MM.1S (cell line): ENCODE data around the gene ZNF507.

ENCODE experiments used
- DNase-seq: peaks from one replicate; pipeline ENCODE4 v3.0.0-alpha.2; 2015
- H2AFZ ChIP-seq: fragments of 300-600 bp; sonication (generic); 2 replicates; pipeline ENCODE4 v1.6.0; 2016; ENCODE audit warnings: antibody characterized with exemption, low read length
- H3F3A ChIP-seq: fragments of 300-600 bp; sonication (generic); 2 replicates; pipeline ENCODE4 v1.6.1; 2016; ENCODE audit warnings: mild to moderate bottlenecking, antibody characterized with exemption, low read length, moderate library complexity, mixed read lengths; ENCODE audit not compliant: insufficient read depth
- H3K27ac ChIP-seq: fragments of 300-600 bp; sonication (generic); 2 replicates; pipeline ENCODE4 v1.5.1; 2016; ENCODE audit warnings: mild to moderate bottlenecking, low read length
- H3K27me3 ChIP-seq: fragments of 300-600 bp; sonication (generic); replicated peaks from 2 replicates; pipeline ENCODE4 v1.6.0; 2016; ENCODE audit warnings: low read length; ENCODE audit not compliant: insufficient read depth
- H3K36me3 ChIP-seq: fragments of 300-600 bp; sonication (generic); replicated peaks from 2 replicates; pipeline ENCODE4 v1.6.1; 2016; ENCODE audit warnings: mild to moderate bottlenecking, low read length, mixed read lengths; ENCODE audit not compliant: insufficient read depth
- H3K4me1 ChIP-seq: fragments of 300-600 bp; sonication (generic); 2 replicates; pipeline ENCODE4 v1.6.1; 2016; ENCODE audit warnings: low read length, mixed read lengths
- H3K4me2 ChIP-seq: fragments of 300-600 bp; sonication (generic); 2 replicates; pipeline ENCODE4 v1.6.0; 2016; ENCODE audit warnings: low read depth, low read length
- H3K4me3 ChIP-seq: fragments of 300-600 bp; sonication (generic); 2 replicates; pipeline ENCODE4 v1.5.1; 2016; ENCODE audit warnings: low read length, mixed read lengths
- H3K79me2 ChIP-seq: fragments of 300-600 bp; sonication (generic); 2 replicates; pipeline ENCODE4 v1.6.1; 2016; ENCODE audit warnings: mixed run types, low read length, mixed read lengths
- H3K9ac ChIP-seq: fragments of 300-600 bp; sonication (generic); 2 replicates; pipeline ENCODE4 v1.6.1; 2016; ENCODE audit warnings: low read length, mixed read lengths
- H3K9me2 ChIP-seq: fragments of 300-600 bp; sonication (generic); replicated peaks from 2 replicates; pipeline ENCODE4 v1.6.1; 2016; ENCODE audit warnings: mild to moderate bottlenecking, low read length, mixed read lengths; ENCODE audit not compliant: insufficient read depth
- H3K9me3 ChIP-seq: fragments of 300-600 bp; sonication (generic); replicated peaks from 2 replicates; pipeline ENCODE4 v1.6.1; 2016; ENCODE audit warnings: mild to moderate bottlenecking, low read length, mixed read lengths; ENCODE audit not compliant: insufficient read depth
- H4K20me1 ChIP-seq: fragments of 300-600 bp; sonication (generic); 2 replicates; pipeline ENCODE4 v1.6.1; 2016; ENCODE audit warnings: mild to moderate bottlenecking, low read length, moderate library complexity, mixed read lengths; ENCODE audit not compliant: insufficient read depth
- EZH2 ChIP-seq: fragments of 300-600 bp; sonication (generic); optimal IDR thresholded peaks from 2 replicates; pipeline ENCODE3; 2017; ENCODE audit warnings: low read depth, mild to moderate bottlenecking, antibody characterized with exemption, low read length, mixed read lengths
- EZH2phosphoT487 ChIP-seq: fragments of 300-600 bp; sonication (generic); IDR thresholded peaks from 2 replicates; pipeline ENCODE4 v1.6.1; 2018; ENCODE audit warnings: antibody characterized with exemption, low read length
- TF ChIP-seq, protein P1 (sequence below): fragments of 300-600 bp; sonication (generic); IDR thresholded peaks from 2 replicates; pipeline ENCODE4 v1.5.1; 2016; ENCODE audit warnings: antibody characterized with exemption, low read length, mixed read lengths

ZNF507 gene

DNA sequence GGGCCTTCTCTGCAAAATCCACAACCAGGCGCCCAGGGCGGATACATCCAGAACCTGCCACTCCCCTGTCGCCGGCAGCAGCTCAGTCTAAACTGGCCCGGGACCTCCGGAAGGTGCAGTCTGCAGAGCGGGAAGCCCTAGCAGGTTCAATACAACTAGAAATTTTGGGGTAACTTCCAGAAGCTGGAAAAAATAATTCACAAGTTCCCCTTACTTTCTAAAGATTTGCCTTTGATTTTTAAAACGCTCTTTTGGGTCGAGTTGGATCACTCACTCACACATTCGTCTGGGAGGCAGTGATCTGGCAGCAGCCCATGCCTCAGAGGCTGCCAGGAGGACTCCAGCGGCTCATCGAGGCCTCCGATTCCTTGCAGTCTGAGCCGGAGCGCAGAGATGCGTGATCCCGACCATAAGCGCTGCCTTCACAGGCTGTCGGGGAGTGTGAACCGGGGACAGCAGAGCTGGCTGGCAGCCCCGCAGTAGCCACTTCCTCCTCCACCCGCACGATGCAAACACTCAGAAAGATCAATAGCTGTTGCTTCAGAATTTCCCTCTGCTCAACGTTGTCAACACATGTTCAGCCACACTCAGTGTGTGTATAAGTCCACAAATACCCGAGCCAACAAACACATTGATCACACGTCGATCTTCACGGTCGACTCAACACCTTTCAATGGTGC lies 35.6 kb upstream of the ZNF507 start:
- no peaks in the 10 kb centered on the region for H3K36me3 ChIP-seq
- no peaks in the 10 kb centered on the region for H3K4me1 ChIP-seq
- H3K27ac ChIP-seq: no peak overlapping the region
- H3K9me3 ChIP-seq: no peaks in the 10 kb centered on the region
- DNase-seq: no peak
- no peak overlapping the region for H3K4me2 ChIP-seq
- H3K79me2 ChIP-seq: no peaks in the 10 kb centered on the region
- H2AFZ ChIP-seq: no peak overlapping the region
- no peaks in the 10 kb centered on the region for H3K9me2 ChIP-seq
- H4K20me1 ChIP-seq: no peaks in the 10 kb centered on the region
- H3K27me3 ChIP-seq: peaks cover 74% of the 10 kb centered on the region
- TF ChIP-seq, protein P1, sequence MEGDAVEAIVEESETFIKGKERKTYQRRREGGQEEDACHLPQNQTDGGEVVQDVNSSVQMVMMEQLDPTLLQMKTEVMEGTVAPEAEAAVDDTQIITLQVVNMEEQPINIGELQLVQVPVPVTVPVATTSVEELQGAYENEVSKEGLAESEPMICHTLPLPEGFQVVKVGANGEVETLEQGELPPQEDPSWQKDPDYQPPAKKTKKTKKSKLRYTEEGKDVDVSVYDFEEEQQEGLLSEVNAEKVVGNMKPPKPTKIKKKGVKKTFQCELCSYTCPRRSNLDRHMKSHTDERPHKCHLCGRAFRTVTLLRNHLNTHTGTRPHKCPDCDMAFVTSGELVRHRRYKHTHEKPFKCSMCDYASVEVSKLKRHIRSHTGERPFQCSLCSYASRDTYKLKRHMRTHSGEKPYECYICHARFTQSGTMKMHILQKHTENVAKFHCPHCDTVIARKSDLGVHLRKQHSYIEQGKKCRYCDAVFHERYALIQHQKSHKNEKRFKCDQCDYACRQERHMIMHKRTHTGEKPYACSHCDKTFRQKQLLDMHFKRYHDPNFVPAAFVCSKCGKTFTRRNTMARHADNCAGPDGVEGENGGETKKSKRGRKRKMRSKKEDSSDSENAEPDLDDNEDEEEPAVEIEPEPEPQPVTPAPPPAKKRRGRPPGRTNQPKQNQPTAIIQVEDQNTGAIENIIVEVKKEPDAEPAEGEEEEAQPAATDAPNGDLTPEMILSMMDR: no peak
- TF ChIP-seq EZH2phosphoT487 (no peak), EZH2 (no peak)
- no peak overlapping the region for H3K9ac ChIP-seq
- no peaks in the 10 kb centered on the region for H3F3A ChIP-seq
- no peak overlapping the region for H3K4me3 ChIP-seq

DNA sequence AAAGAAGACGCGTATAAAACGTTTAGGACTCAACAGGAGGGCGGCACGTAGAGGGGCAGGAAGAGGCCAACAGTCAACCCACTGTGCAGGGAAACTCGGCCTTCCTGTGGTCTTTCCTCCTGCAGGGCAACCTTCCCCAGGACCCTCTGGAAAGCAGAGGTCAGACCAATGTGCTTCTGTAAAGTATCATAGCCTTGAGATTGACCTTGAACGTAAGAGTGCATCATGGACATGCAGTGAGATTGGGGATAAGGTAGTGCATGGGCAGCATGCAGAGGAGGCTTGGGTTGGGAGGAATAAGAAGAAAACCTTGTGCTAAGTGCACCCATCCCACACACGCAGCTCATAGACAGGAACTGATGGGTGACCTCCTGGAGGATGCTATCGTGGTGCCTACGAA lies 34.0 kb upstream of the ZNF507 start:
- H3K9me3 ChIP-seq: no peaks in the 10 kb centered on the region
- no peak overlapping the region for H2AFZ ChIP-seq
- TF ChIP-seq EZH2 (no peak), EZH2phosphoT487 (no peak)
- TF ChIP-seq, protein P1: no peak

DNA sequence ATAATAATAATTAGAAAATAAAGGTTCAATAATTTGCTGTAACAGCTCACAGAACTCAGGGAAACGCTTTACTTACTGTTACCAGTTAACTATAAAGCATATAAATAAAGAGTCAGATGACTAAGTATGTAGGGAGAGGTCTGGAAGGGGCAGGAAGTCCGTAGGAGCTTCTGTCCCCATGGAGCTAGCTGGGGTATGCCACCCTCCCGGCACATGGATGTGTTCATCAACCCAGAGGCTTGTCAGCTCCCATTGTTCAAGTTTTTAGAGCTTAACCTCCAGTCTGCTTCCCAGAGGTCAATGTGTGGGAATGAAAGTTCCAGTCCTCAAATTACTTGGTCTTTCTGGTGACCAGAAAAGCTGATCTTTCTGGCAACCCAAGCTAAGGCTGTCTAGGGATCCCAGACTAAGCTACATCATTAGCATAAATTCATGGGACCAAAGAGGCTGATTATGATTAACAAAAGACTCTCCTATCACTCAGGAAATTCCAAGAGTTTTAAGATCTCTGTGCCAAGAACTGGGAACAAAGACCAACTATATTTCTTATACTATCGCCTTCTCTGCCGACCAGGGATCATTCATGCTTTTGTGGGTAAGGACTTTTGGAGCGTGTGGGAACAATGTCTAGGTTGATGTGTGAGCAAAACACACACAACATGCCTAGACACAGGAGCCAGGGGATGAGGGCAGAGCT lies 31.7 kb upstream of the ZNF507 start:
- Histone ChIP-seq H3K27me3 (peaks cover 79% of the 10 kb centered on the region), H3K9me3 (no peaks in the 10 kb centered on the region), H3K9ac (no peak overlapping the region), H3K27ac (no peak overlapping the region), H3K36me3 (no peaks in the 10 kb centered on the region), H3K9me2 (no peaks in the 10 kb centered on the region), H3F3A (no peaks in the 10 kb centered on the region), H3K79me2 (no peaks in the 10 kb centered on the region), H3K4me2 (no peak overlapping the region), H3K4me1 (no peaks in the 10 kb centered on the region), H4K20me1 (no peaks in the 10 kb centered on the region), H2AFZ (no peak overlapping the region), H3K4me3 (no peak overlapping the region)
- DNase-seq: no peak
- TF ChIP-seq EZH2phosphoT487: no peak
- TF ChIP-seq EZH2: no peak
- TF ChIP-seq, protein P1: no peak

More for the DNA sequence above, 34.0 kb upstream of the ZNF507 start:
- H3K79me2 ChIP-seq: no peaks in the 10 kb centered on the region
- H4K20me1 ChIP-seq: no peaks in the 10 kb centered on the region
- H3K9ac ChIP-seq: no peak overlapping the region
- no peaks in the 10 kb centered on the region for H3K36me3 ChIP-seq
- H3F3A ChIP-seq: no peaks in the 10 kb centered on the region
- no peak overlapping the region for H3K27ac ChIP-seq
- DNase-seq: no peak
- no peak overlapping the region for H3K4me2 ChIP-seq
- H3K27me3 ChIP-seq: peaks cover 86% of the 10 kb centered on the region
- no peak overlapping the region for H3K4me3 ChIP-seq
- H3K9me2 ChIP-seq: no peaks in the 10 kb centered on the region
- H3K4me1 ChIP-seq: no peaks in the 10 kb centered on the region
